T-helper 2 cell treated with Interferon-gamma antibody and Interleukin-4, amounts not matched to agents 100 ng/mL and 5 ng/mL, for 36 hours (primary cell): ENCODE data around the gene PARN. TPM values are rescaled to one million over a fixed set of nuclear protein-coding genes. Genes with fewer than 3 reads are reported as not detected.

Experiments used
- intact Hi-C: fragments of 100-400 bp; cut with micrococcal nuclease; formaldehyde crosslinking; loops from one replicate; pipeline ENCODE4 v1.15.1; 2023
- total RNA-seq: library from RNA; stranded (reverse); gene quantifications from 2 replicates; pipeline ENCODE4 v1.2.3, GENCODE V29; 2022

The PARN gene, protein sequence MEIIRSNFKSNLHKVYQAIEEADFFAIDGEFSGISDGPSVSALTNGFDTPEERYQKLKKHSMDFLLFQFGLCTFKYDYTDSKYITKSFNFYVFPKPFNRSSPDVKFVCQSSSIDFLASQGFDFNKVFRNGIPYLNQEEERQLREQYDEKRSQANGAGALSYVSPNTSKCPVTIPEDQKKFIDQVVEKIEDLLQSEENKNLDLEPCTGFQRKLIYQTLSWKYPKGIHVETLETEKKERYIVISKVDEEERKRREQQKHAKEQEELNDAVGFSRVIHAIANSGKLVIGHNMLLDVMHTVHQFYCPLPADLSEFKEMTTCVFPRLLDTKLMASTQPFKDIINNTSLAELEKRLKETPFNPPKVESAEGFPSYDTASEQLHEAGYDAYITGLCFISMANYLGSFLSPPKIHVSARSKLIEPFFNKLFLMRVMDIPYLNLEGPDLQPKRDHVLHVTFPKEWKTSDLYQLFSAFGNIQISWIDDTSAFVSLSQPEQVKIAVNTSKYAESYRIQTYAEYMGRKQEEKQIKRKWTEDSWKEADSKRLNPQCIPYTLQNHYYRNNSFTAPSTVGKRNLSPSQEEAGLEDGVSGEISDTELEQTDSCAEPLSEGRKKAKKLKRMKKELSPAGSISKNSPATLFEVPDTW
- 44.3 and 47.2 TPM in 2 replicates for total RNA-seq

DNA sequence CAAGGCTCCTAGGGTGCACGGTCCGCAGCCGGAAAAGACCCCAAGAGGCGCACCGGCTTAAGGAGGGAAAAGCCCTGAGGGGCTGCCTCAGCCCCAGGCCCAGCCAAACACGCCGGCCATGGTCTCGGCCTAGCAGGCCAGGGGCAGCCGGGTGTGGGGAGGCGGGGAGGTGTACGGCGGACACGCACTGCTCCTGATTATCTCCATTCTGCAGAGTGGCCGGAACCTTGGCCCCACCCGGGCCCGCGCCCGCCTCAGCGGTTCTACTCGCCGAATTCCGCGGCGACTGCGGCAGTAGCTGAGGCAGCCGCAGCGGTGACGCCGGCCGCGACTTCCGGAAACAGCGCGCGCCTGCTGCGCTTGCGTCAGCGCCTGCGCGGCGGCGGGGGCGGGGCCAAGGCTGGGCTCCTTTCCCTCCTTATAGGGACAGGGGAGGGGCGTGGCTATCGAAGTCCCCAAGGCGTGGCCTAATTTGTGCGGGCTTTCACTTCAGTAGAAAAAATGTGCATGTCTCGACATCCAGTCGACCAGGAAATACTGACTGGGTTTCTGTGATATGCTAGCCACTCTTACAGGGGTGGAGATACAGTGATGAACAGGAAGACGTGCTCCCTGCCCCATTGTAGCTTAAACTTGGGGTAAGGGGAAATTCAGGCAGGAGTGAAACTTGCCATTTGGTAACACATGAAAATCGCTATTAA, at the start of gene PARN:
Gene PARN, minus strand, starts transcription at position 342 of the 701 bp plus-strand sequence. Its CDS starts 135 bp downstream, at position 207.
- intact Hi-C loops, result loop anchor here (1.0 to 10.0 kb wide), 5 partner anchors 345 to 1012 kb away; partner anchors contain the start of genes ERCC4, MARF1, NTAN1 and RRN3

GRCh38 chr16:14678748-14679497, 48.9 kb upstream of the PARN start:
- intact Hi-C loops, result no loop called here

- intact Hi-C loops, result no loop called here
These were observed 47.6 kb upstream of the PARN start for GRCh38 chr16:14677627-14678026.

- intact Hi-C loops, result no loop called here
These were observed 46.6 kb upstream of the PARN start for GRCh38 chr16:14676633-14677032.

GRCh38 chr16:14672403-14672971, 42.4 kb upstream of the PARN start:
- intact Hi-C loops, result no loop called here

- intact Hi-C loops, result no loop called here
These were observed 39.7 kb upstream of the PARN start for GRCh38 chr16:14669776-14670175.

GRCh38 chr16:14668556-14669223, 38.6 kb upstream of the PARN start:
- intact Hi-C loops, result no loop called here

- intact Hi-C loops, result no loop called here
These were observed 37.5 kb upstream of the PARN start for GRCh38 chr16:14667347-14668266.

DNA sequence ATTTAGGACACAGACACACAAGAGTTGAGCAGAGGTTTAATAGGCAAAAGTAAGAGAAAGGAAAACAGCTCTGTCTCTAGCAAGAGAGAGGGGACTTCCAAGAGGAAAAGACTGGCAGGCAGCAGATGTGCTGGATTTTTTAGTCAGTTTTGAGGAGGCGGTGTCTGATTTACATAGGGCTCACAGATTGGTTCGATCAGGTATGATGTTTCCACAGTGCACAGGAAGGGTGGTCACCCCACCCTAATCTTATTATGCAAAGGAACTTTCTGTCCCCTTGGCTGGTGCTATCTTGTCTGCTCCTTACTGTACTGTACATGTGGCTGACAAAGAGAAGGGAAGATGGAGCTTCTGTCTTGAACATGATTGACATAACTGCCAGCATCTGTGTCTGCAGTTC, 28.0 kb upstream of the PARN start:
- intact Hi-C loops, result no loop called here

GRCh38 chr16:14652726-14653125, 22.7 kb upstream of the PARN start:
- intact Hi-C loops, result no loop called here

GRCh38 chr16:14650629-14651028, 20.6 kb upstream of the PARN start:
- intact Hi-C loops, result no loop called here

DNA sequence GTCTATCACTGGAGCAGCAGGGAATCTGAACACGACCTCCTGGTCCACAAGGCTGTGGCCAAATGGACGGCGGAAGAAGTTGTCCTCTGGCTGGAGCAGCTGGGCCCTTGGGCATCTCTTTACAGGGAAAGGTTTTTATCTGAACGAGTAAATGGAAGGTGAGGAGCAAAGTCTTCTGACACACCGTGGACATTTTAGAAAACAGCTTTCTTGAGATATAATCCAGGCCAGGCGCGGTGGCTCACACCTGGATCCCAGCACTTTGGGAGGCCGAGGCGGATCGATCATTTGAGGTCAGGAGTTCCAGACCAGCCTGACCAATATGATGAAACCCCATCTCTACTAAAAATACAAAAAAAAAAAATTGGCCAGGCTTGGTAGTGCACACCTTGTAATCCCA, 19.8 kb upstream of the PARN start:
- intact Hi-C loops, result no loop called here

GRCh38 chr16:14641926-14642325, 11.9 kb upstream of the PARN start:
- intact Hi-C loops, result no loop called here

DNA sequence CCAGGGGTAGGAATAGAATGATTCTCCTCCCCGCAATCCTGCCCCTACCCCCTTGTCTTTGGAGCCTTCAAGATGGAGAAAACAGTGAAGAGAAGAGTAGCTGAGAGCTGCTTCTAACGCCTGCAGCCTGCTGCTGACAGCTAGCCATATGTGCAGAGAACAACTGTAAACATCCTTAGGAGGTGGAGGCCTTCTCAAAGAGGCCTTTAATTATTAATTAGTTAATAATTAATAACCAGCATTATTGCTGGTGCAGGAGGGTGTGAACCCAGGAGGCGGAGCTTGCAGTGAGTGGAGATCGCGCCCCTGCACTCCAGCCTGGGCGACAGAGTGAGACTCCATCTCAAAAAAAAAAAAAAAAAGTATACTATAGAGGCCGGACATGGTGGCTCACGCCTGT, 11.1 kb upstream of the PARN start:
- intact Hi-C loops, result no loop called here

DNA sequence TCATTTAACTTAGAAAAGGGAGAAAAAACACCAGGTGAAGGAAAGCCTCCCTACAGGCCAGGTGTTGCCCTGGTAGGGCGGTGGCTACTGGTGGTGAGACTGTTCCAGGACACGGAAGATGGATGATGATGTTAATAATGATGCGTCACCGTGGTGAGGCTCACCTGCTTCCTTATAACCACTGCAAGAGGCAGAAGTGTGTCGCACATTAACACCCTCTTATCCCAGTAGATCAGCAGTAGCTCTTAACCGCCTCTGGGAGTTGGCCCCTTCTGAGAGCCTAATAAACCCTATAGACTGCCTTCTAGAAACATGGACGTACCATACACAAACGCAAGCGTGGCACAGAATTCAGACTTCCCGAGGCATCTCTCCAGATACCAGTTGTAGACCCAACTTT, 10.5 kb upstream of the PARN start:
- intact Hi-C loops, result no loop called here

- intact Hi-C loops, result loop anchor here (10.0 kb wide), 1 partner anchor 418 kb away; the partner anchor contains the start of gene NTAN1
These were observed 6.8 kb upstream of the PARN start for GRCh38 chr16:14636951-14637240.

DNA sequence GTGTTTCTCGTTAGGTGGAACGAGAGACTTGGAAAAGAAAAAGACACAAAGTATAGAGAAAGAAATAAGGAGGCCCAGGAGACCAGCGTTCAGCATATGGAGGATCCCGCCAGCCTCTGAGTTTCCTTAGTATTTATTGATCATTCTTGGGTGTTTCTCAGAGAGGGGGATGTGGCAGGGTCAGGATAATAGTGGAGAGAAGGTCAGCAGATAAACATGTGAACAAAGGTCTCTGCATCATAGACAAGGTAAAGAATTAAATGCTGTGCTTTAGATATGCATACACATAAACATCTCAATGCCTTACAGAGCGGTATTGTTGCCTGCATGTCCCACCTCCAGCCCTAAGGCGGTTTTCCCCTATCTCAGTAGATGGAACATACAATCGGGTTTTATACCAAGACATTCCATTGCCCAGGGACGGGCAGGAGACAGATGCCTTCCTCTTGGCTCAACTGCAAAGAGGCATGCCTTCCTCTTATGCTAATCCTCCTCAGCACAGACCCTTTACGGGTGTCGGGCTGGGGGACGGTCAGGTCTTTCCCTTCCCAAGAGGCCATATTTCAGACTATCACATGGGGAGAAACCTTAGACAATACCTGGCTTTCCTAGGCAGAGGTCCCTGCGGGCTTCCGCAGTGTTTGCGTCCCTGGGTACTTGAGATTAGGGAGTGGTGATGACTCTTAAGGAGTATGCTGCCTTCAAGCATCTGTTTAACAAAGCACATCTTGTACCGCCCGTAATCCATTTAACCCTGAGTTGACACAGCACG, 6.3 kb upstream of the PARN start:
- intact Hi-C loops, result loop anchor here (10.0 kb wide), 1 partner anchor 418 kb away; the partner anchor contains the start of gene NTAN1

- intact Hi-C loops, result loop anchor here (10.0 kb wide), 1 partner anchor 419 kb away; the partner anchor contains the start of gene NTAN1
These were observed 5.5 kb upstream of the PARN start for GRCh38 chr16:14635395-14636165.
